Measurements from ENCODE around the gene OR6B1. TPM values are rescaled to one million over a fixed set of nuclear protein-coding genes. Genes with fewer than 3 reads are reported as not detected.
"Not testable (repeated sequence)": the region's sequence is repeated elsewhere in the genome, so short reads cannot be mapped to it uniquely, and the experiment has no call there.

OR6B1 gene
- total RNA-seq, 2 donors from 2014 or later = not detected

GRCh38 chr7:144037414-144038035 lies 37.4 kb downstream of the OR6B1 start:
- intact Hi-C loops (cut with DNase I) = no loop called here
- 73% methylated on average over 1 of the region's 1 CpG for WGBS
- TF ChIP-seq POLR2AphosphoS5 (IDR thresholded peaks at IDR 0.05) (no peak), POLR2A (IDR thresholded peaks at IDR 0.05) (no peak)
- TF ChIP-seq, protein P1, sequence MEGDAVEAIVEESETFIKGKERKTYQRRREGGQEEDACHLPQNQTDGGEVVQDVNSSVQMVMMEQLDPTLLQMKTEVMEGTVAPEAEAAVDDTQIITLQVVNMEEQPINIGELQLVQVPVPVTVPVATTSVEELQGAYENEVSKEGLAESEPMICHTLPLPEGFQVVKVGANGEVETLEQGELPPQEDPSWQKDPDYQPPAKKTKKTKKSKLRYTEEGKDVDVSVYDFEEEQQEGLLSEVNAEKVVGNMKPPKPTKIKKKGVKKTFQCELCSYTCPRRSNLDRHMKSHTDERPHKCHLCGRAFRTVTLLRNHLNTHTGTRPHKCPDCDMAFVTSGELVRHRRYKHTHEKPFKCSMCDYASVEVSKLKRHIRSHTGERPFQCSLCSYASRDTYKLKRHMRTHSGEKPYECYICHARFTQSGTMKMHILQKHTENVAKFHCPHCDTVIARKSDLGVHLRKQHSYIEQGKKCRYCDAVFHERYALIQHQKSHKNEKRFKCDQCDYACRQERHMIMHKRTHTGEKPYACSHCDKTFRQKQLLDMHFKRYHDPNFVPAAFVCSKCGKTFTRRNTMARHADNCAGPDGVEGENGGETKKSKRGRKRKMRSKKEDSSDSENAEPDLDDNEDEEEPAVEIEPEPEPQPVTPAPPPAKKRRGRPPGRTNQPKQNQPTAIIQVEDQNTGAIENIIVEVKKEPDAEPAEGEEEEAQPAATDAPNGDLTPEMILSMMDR (IDR thresholded peaks at IDR 0.05) = no peak
- H3K36me3 ChIP-seq = no peaks in the 10 kb centered on the region
- H3K27ac ChIP-seq = no peak overlapping the region
- DNase-seq (ENCODE audit: low spot score) = no peak
- H3K4me3 ChIP-seq = no peak overlapping the region
- H3K9me3 ChIP-seq = no peaks in the 10 kb centered on the region
- H3K4me1 ChIP-seq (replicated peaks) = no peaks in the 10 kb centered on the region
- H3K27me3 ChIP-seq (replicated peaks; ENCODE audit: insufficient read depth) = no peaks in the 10 kb centered on the region

DNA sequence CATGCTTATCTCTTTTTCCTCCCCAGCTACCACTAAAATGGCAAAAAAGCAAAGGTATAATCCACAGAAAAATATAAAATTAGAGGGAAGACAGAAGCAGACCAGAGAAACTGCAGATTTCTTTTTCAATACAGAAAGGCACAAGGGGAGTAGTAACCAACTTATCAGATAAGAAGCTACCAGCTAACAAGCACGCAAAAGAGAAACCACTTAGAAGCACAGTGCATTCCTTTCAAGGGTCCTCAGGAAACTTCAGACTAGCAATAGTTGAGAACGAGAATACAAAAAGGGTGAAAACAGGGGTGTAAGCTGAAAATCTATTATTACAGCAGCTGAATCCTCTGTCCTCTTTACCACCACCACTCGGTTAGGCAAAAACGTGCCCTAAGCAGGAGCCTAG lies 38.8 kb downstream of the OR6B1 start:
- no peak overlapping the region for H3K27ac ChIP-seq
- no peaks in the 10 kb centered on the region for H3K9me3 ChIP-seq
- WGBS = 58% methylated on average over 4 of the region's 4 CpGs
- H3K4me1 ChIP-seq (replicated peaks) = no peaks in the 10 kb centered on the region
- TF ChIP-seq, protein P1 (IDR thresholded peaks at IDR 0.05) = no peak
- TF ChIP-seq POLR2AphosphoS5 (IDR thresholded peaks at IDR 0.05) = no peak
- TF ChIP-seq POLR2A (IDR thresholded peaks at IDR 0.05) = no peak
- H3K4me3 ChIP-seq = no peak overlapping the region
- DNase-seq (ENCODE audit: low spot score) = no peak
- no peaks in the 10 kb centered on the region for H3K27me3 ChIP-seq (replicated peaks; ENCODE audit: insufficient read depth)
- intact Hi-C loops (cut with DNase I) = no loop called here
- no peaks in the 10 kb centered on the region for H3K36me3 ChIP-seq

GRCh38 chr7:144048648-144049047 lies 48.5 kb downstream of the OR6B1 start, which contains the start of gene OR2A5:
Gene OR2A5, plus strand, starts transcription at chr7:144048948. Its CDS starts 1,454 bp downstream, at chr7:144050402.
- 13% methylated on average over 1 of the region's 1 CpG for WGBS
- TF ChIP-seq POLR2AphosphoS5 (IDR thresholded peaks at IDR 0.05) (no peak), POLR2A (IDR thresholded peaks at IDR 0.05) (no peak)
- TF ChIP-seq, protein P1 (IDR thresholded peaks at IDR 0.05) = no peak
- Histone ChIP-seq H3K4me3 (no peak within 1 kb of the TSS), H3K27me3 (replicated peaks; ENCODE audit: insufficient read depth) (no peaks in the 10 kb centered on the region), H3K9me3 (no peaks in the 10 kb centered on the region), H3K27ac (no peak within 1 kb of the TSS), H3K4me1 (replicated peaks) (no peaks in the 10 kb centered on the region), H3K36me3 (no peaks in the 10 kb centered on the region)
- no peak for DNase-seq (ENCODE audit: low spot score)
- intact Hi-C loops (cut with DNase I) = no loop called here

DNA sequence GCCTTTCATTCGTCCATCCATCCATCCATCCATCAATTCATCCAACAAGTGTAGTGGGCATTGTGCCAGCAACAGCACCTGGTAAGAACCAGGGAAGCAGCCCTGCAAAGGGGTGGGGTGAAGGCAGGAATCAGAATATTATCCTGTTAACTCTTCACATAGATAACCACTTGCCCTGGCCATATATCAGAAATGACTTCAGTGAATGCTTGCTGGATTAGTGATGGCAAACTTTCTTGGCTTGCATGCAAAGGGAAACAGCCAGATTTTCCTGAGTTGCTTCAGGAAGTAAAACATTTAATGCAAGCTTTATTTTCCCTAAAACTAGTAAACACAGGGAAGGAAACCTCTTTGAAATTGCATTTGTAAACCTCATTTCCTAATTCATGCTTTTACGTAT lies 49.4 kb downstream of the OR6B1 start:
- Histone ChIP-seq H3K4me1 (replicated peaks) (no peaks in the 10 kb centered on the region), H3K9me3 (no peaks in the 10 kb centered on the region), H3K27me3 (replicated peaks; ENCODE audit: insufficient read depth) (no peaks in the 10 kb centered on the region), H3K36me3 (no peaks in the 10 kb centered on the region), H3K4me3 (no peak overlapping the region), H3K27ac (no peak overlapping the region)
- no peak for DNase-seq (ENCODE audit: low spot score)
- TF ChIP-seq, protein P1 (IDR thresholded peaks at IDR 0.05) = no peak
- no peak for TF ChIP-seq POLR2AphosphoS5 (IDR thresholded peaks at IDR 0.05)
- no peak for TF ChIP-seq POLR2A (IDR thresholded peaks at IDR 0.05)
- WGBS = 68% methylated on average over 2 of the region's 2 CpGs
- intact Hi-C loops (cut with DNase I) = no loop called here

- Histone ChIP-seq H3K27me3 (replicated peaks; ENCODE audit: insufficient read depth) (no peaks in the 10 kb centered on the region), H3K36me3 (no peaks in the 10 kb centered on the region), H3K9me3 (no peaks in the 10 kb centered on the region), H3K4me1 (replicated peaks) (no peaks in the 10 kb centered on the region), H3K27ac (no peak overlapping the region), H3K4me3 (no peak overlapping the region)
- 53% methylated on average over 3 of the region's 3 CpGs for WGBS
- intact Hi-C loops (cut with DNase I) = no loop called here
- TF ChIP-seq, protein P1 (IDR thresholded peaks at IDR 0.05) = no peak
- TF ChIP-seq POLR2A (IDR thresholded peaks at IDR 0.05) (no peak), POLR2AphosphoS5 (IDR thresholded peaks at IDR 0.05) (no peak)
- DNase-seq (ENCODE audit: low spot score) = no peak
Measured at GRCh38 chr7:144050093-144050492, 50.0 kb downstream of the OR6B1 start.

GRCh38 chr7:144050884-144051283 lies 50.8 kb downstream of the OR6B1 start:
- DNase-seq (ENCODE audit: low spot score); intact Hi-C loops (cut with DNase I); H3K27ac ChIP-seq; H3K4me3 ChIP-seq; H3K9me3 ChIP-seq; H3K27me3 ChIP-seq (replicated peaks; ENCODE audit: insufficient read depth); H3K4me1 ChIP-seq (replicated peaks); H3K36me3 ChIP-seq: not testable (repeated sequence)
- 90% methylated on average over 5 of the region's 8 CpGs for WGBS
